Mesenchymal stem cell (in vitro differentiated cells and primary cell): ENCODE data around the gene SMYD1.

Experiments
- DNase-seq: peaks from one replicate; pipeline ENCODE4 v3.0.0-alpha.2; 2013
- H2AFZ ChIP-seq: one replicate; pipeline ENCODE4 v1.6.1; 2013; ENCODE audit warnings: low read depth, mild to moderate bottlenecking, control low read depth, inconsistent platforms, low read length, moderate library complexity
- H2AK5ac ChIP-seq: 2 replicates; pipeline ENCODE4 v1.6.1; 2013; ENCODE audit warnings: low read length, moderate library complexity, mild to moderate bottlenecking, inconsistent platforms; ENCODE audit not compliant: severe bottlenecking
- H2BK120ac ChIP-seq: one replicate; pipeline ENCODE4 v1.6.1; 2013; ENCODE audit warnings: low read depth, mild to moderate bottlenecking, inconsistent platforms, low read length, moderate library complexity
- H2BK12ac ChIP-seq, 2 experiments: one replicate each; pipeline ENCODE4 v1.6.1; 2013; ENCODE audit warnings: inconsistent platforms in 2 of 2, low read length in 2 of 2, mild to moderate bottlenecking in 2 of 2, moderate library complexity in 2 of 2, control low read depth in 1 of 2
- H2BK15ac ChIP-seq: one replicate; pipeline ENCODE4 v1.6.1; 2013; ENCODE audit warnings: mild to moderate bottlenecking, low read depth, inconsistent platforms; ENCODE audit not compliant: poor library complexity, severe bottlenecking
- H2BK5ac ChIP-seq: 2 replicates; pipeline ENCODE4 v1.6.1; 2013; ENCODE audit warnings: low read depth, mild to moderate bottlenecking, low read length, control low read depth, inconsistent platforms; ENCODE audit not compliant: poor library complexity, severe bottlenecking
- H3K14ac ChIP-seq, 2 experiments: one replicate each; pipeline ENCODE4 v1.6.1; 2013; ENCODE audit warnings: inconsistent platforms in 2 of 2, low read length in 2 of 2, control low read depth in 1 of 2, mild to moderate bottlenecking in 1 of 2, moderate library complexity in 1 of 2
- H3K18ac ChIP-seq, 2 experiments: one replicate each; pipeline ENCODE4 v1.6.1; 2013; ENCODE audit warnings: inconsistent platforms in 2 of 2, low read length in 2 of 2, control low read depth in 1 of 2, low read depth in 1 of 2, mild to moderate bottlenecking in 1 of 2
- H3K23ac ChIP-seq, 2 experiments: one replicate each; pipeline ENCODE4 v1.6.1; 2013; ENCODE audit warnings: inconsistent platforms in 2 of 2, low read length in 2 of 2, mild to moderate bottlenecking in 2 of 2, moderate library complexity in 2 of 2, control low read depth in 1 of 2
- H3K27ac ChIP-seq: 2 replicates; pipeline ENCODE4 v1.5.1; 2013; ENCODE audit warnings: mild to moderate bottlenecking, moderate library complexity, low read length, control low read depth, inconsistent platforms; ENCODE audit not compliant: poor library complexity, severe bottlenecking
- H3K27me3 ChIP-seq, 2 experiments: 2 replicates each; pipeline versions ENCODE4 v1.6.1 to v1.7.0; 2013; ENCODE audit warnings: low read length in 2 of 2, mild to moderate bottlenecking in 2 of 2, moderate library complexity in 2 of 2, control low read depth in 1 of 2, inconsistent platforms in 1 of 2; ENCODE audit not compliant: control insufficient read depth in 1 of 2, insufficient read depth in 1 of 2
- H3K36me3 ChIP-seq, 2 experiments: 2 replicates each; pipeline versions ENCODE4 v1.6.1 to v1.7.0; 2013; ENCODE audit warnings: low read length in 2 of 2, control low read depth in 1 of 2, inconsistent platforms in 1 of 2, low read depth in 1 of 2, mild to moderate bottlenecking in 1 of 2; ENCODE audit not compliant: insufficient read depth in 2 of 2, control insufficient read depth in 1 of 2
- H3K4ac ChIP-seq, 2 experiments: one replicate each; pipeline ENCODE4 v1.6.1; 2013; ENCODE audit warnings: inconsistent platforms in 2 of 2, low read length in 2 of 2, mild to moderate bottlenecking in 2 of 2, moderate library complexity in 2 of 2, control low read depth in 1 of 2, low read depth in 1 of 2
- H3K4me1 ChIP-seq: 2 replicates; pipeline ENCODE4 v1.6.1; 2013; ENCODE audit warnings: low read depth, low read length, control low read depth; ENCODE audit not compliant: control insufficient read depth, insufficient read depth
- H3K4me2 ChIP-seq: 2 replicates; pipeline ENCODE4 v1.6.1; 2013; ENCODE audit warnings: low read length, mild to moderate bottlenecking, inconsistent platforms; ENCODE audit not compliant: poor library complexity, severe bottlenecking
- H3K4me3 ChIP-seq, 2 experiments: 2 replicates each; pipeline versions ENCODE4 v1.5.1 to v1.7.0; 2013; ENCODE audit warnings: low read length in 2 of 2, mild to moderate bottlenecking in 2 of 2, control low read depth in 1 of 2, low read depth in 1 of 2; ENCODE audit not compliant: insufficient read depth in 1 of 2
- H3K79me1 ChIP-seq: replicated peaks from 2 replicates; pipeline ENCODE4 v1.6.1; 2013; ENCODE audit warnings: mild to moderate bottlenecking, control low read depth, low read length, inconsistent platforms; ENCODE audit not compliant: poor library complexity, severe bottlenecking
- H3K9ac ChIP-seq: 2 replicates; pipeline ENCODE4 v1.7.0; 2013; ENCODE audit warnings: mild to moderate bottlenecking, low read length, moderate library complexity
- H3K9me3 ChIP-seq: 2 replicates; pipeline ENCODE4 v1.7.0; 2013; ENCODE audit warnings: mild to moderate bottlenecking, low read length; ENCODE audit not compliant: control insufficient read depth
- H4K8ac ChIP-seq: one replicate; pipeline ENCODE4 v1.6.1; 2013; ENCODE audit warnings: inconsistent platforms, mild to moderate bottlenecking, low read length, moderate library complexity
- H4K91ac ChIP-seq: one replicate; pipeline ENCODE4 v1.6.1; 2013; ENCODE audit warnings: mild to moderate bottlenecking, low read length, inconsistent platforms
- WGBS: methylation state at CpG from one replicate; pipeline ENCODE4 v1.1.7; 2013; ENCODE audit warnings: mixed read lengths; 5-methylcytosine and 5-hydroxymethylcytosine counted together

Gene SMYD1

GRCh38 chr2:88022669-88022921 lies 45.0 kb upstream of the SMYD1 start:
- H3K79me1 ChIP-seq, result peaks cover 4% of the 10 kb centered on the region
- WGBS, result 98% methylated on average over 5 of the region's 5 CpGs
- H3K9ac ChIP-seq, result no peak overlapping the region
- DNase-seq, result no peak
- H2BK5ac ChIP-seq, result no peak overlapping the region
- H2AK5ac ChIP-seq, result no peak overlapping the region
- no peak overlapping the region for H2BK12ac ChIP-seq
- no peak overlapping the region for H3K14ac ChIP-seq
- peaks cover 2% of the 10 kb centered on the region for H3K4me1 ChIP-seq
- peaks cover 0 to 17% of the 10 kb centered on the region in 2 experiments for H3K36me3 ChIP-seq
- no peak overlapping the region for H4K8ac ChIP-seq
- H3K4me2 ChIP-seq, result no peak overlapping the region
- no peak overlapping the region for H2BK15ac ChIP-seq
- no peaks in the 10 kb centered on the region for H3K9me3 ChIP-seq
- H2BK120ac ChIP-seq, result no peak overlapping the region
- no peak overlapping the region for H3K18ac ChIP-seq
- H3K27me3 ChIP-seq, result no peaks in the 10 kb centered on the region
- H4K91ac ChIP-seq, result no peak overlapping the region
- H2AFZ ChIP-seq, result no peak overlapping the region
- no peak overlapping the region for H3K27ac ChIP-seq
- H3K23ac ChIP-seq, result no peak overlapping the region
- H3K4ac ChIP-seq, result no peak overlapping the region
- H3K4me3 ChIP-seq, result no peak overlapping the region

GRCh38 chr2:88024509-88024908 lies 43.1 kb upstream of the SMYD1 start:
- Histone ChIP-seq H4K8ac (no peak overlapping the region), H3K14ac (no peak overlapping the region), H3K36me3 (peaks cover 3 to 36% of the 10 kb centered on the region in 2 experiments), H2BK15ac (no peak overlapping the region), H3K79me1 (peaks cover 8% of the 10 kb centered on the region), H3K18ac (no peak overlapping the region), H3K27me3 (no peaks in the 10 kb centered on the region), H3K4me3 (no peak overlapping the region), H3K9ac (no peak overlapping the region), H3K9me3 (no peaks in the 10 kb centered on the region), H3K4ac (no peak overlapping the region), H3K4me2 (no peak overlapping the region), H2BK5ac (no peak overlapping the region), H2BK120ac (no peak overlapping the region), H3K23ac (no peak overlapping the region), H3K27ac (no peak overlapping the region), H3K4me1 (no peaks in the 10 kb centered on the region), H2AFZ (no peak overlapping the region), H2BK12ac (no peak overlapping the region), H4K91ac (no peak overlapping the region), H2AK5ac (no peak overlapping the region)
- WGBS, result 79% methylated on average over 6 of the region's 6 CpGs
- no peak for DNase-seq

- no peak overlapping the region for H3K4me2 ChIP-seq
- H3K23ac ChIP-seq, result no peak overlapping the region
- WGBS, result 97% methylated on average over 9 of the region's 10 CpGs
- H4K8ac ChIP-seq, result no peak overlapping the region
- no peak overlapping the region for H3K4me3 ChIP-seq
- no peak overlapping the region for H3K9ac ChIP-seq
- H3K36me3 ChIP-seq, result peaks cover 9 to 61% of the 10 kb centered on the region in 2 experiments
- no peak overlapping the region for H2AFZ ChIP-seq
- no peak overlapping the region for H3K4ac ChIP-seq
- peaks cover 9% of the 10 kb centered on the region for H3K79me1 ChIP-seq
- no peak overlapping the region for H2BK120ac ChIP-seq
- no peak overlapping the region for H2BK15ac ChIP-seq
- H2BK5ac ChIP-seq, result no peak overlapping the region
- H4K91ac ChIP-seq, result no peak overlapping the region
- H3K27ac ChIP-seq, result no peak overlapping the region
- H3K27me3 ChIP-seq, result no peaks in the 10 kb centered on the region
- H3K14ac ChIP-seq, result no peak overlapping the region
- no peak overlapping the region for H2AK5ac ChIP-seq
- H3K4me1 ChIP-seq, result no peaks in the 10 kb centered on the region
- no peak overlapping the region for H2BK12ac ChIP-seq
- H3K18ac ChIP-seq, result no peak overlapping the region
- no peak for DNase-seq
- H3K9me3 ChIP-seq, result no peaks in the 10 kb centered on the region
Observed at GRCh38 chr2:88027697-88028389, 39.8 kb upstream of the SMYD1 start.

- no peak overlapping the region for H4K8ac ChIP-seq
- no peak overlapping the region for H3K4me2 ChIP-seq
- 98% methylated on average over 4 of the region's 4 CpGs for WGBS
- no peak overlapping the region for H3K27ac ChIP-seq
- H3K9me3 ChIP-seq, result no peaks in the 10 kb centered on the region
- H3K4me3 ChIP-seq, result no peak overlapping the region
- no peak overlapping the region for H3K18ac ChIP-seq
- no peak overlapping the region for H3K23ac ChIP-seq
- no peak overlapping the region for H2BK15ac ChIP-seq
- H3K14ac ChIP-seq, result no peak overlapping the region
- peaks cover 9% of the 10 kb centered on the region for H3K79me1 ChIP-seq
- DNase-seq, result no peak
- H3K4ac ChIP-seq, result no peak overlapping the region
- H2AFZ ChIP-seq, result no peak overlapping the region
- H2BK120ac ChIP-seq, result no peak overlapping the region
- H3K36me3 ChIP-seq, result peaks cover 9 to 70% of the 10 kb centered on the region in 2 experiments
- no peak overlapping the region for H4K91ac ChIP-seq
- no peaks in the 10 kb centered on the region for H3K4me1 ChIP-seq
- no peaks in the 10 kb centered on the region for H3K27me3 ChIP-seq
- no peak overlapping the region for H2AK5ac ChIP-seq
- H3K9ac ChIP-seq, result no peak overlapping the region
- no peak overlapping the region for H2BK12ac ChIP-seq
- H2BK5ac ChIP-seq, result no peak overlapping the region
Observed at GRCh38 chr2:88028931-88029330, 38.7 kb upstream of the SMYD1 start.
